Peyer's patch (tissue), 4 donors: ENCODE results near the gene SLC9A8. TPM values are rescaled to one million over a fixed set of nuclear protein-coding genes. Genes with fewer than 3 reads are reported as not detected.
A peak's percentile ranks its signal among the peaks of the same experiment; 100 is the strongest.

ENCODE experiments used
- DNase-seq, 3 donors: peaks; one replicate each; pipeline ENCODE4 v3.0.0-alpha.2; 2017 to 2019
- H3K27ac ChIP-seq, 4 donors: fragments of 200-600 bp; sonication (generic); one replicate each; pipeline ENCODE4 v1.5.1; 2016 to 2019
- H3K27me3 ChIP-seq, 2 donors: fragments of 200-600 bp; sonication (generic); one replicate each; pipeline ENCODE4 v1.5.1; 2019
- H3K36me3 ChIP-seq, 3 donors: fragments of 200-600 bp; sonication (generic); one replicate each; pipeline ENCODE4 v1.5.1; 2016 to 2019
- H3K4me1 ChIP-seq, 4 donors: fragments of 200-600 bp; sonication (generic); one replicate each; pipeline ENCODE4 v1.5.1; 2016 to 2019
- H3K4me3 ChIP-seq, 4 donors: fragments of 200-600 bp; sonication (generic); 1 replicate in 3 of 4; 2 replicates in 1 of 4; pipeline ENCODE4 v1.5.1; 2016 to 2019; ENCODE audit warnings: mild to moderate bottlenecking in 1 of 4
- H3K9me3 ChIP-seq, 4 donors: fragments of 200-600 bp; sonication (generic); one replicate each; pipeline ENCODE4 v1.5.1; 2016 to 2019; ENCODE audit warnings: mild to moderate bottlenecking in 1 of 4
- POLR2A ChIP-seq, 2 donors: fragments of 450-650 bp; IDR thresholded peaks; one replicate each; pipeline ENCODE4 v1.5.1; 2017; ENCODE audit warnings: antibody characterized with exemption in 2 of 2, mild to moderate bottlenecking in 2 of 2, moderate library complexity in 2 of 2
- total RNA-seq, 4 donors: library from RNA; depleted of rRNA; stranded (reverse); fragments of >200 nt; gene quantifications; one replicate each; pipeline ENCODE4 v1.1.0, GENCODE V29; 2016
- TF ChIP-seq, protein P1 (sequence below), 6 experiments: fragments of 450-650 bp in 4 of 6; fragments of 200-600 bp in 2 of 6; sonication (generic) in 1 of 6; IDR thresholded peaks; one replicate each; pipeline ENCODE4 v1.5.1; 2017 to 2019; ENCODE audit warnings: antibody characterized with exemption in 6 of 6, mild to moderate bottlenecking in 3 of 6, moderate library complexity in 1 of 6

SLC9A8 gene
- total RNA-seq, 4 donors from 2014 or later: 15.6 to 24.4 (median 19.8) TPM

DNA sequence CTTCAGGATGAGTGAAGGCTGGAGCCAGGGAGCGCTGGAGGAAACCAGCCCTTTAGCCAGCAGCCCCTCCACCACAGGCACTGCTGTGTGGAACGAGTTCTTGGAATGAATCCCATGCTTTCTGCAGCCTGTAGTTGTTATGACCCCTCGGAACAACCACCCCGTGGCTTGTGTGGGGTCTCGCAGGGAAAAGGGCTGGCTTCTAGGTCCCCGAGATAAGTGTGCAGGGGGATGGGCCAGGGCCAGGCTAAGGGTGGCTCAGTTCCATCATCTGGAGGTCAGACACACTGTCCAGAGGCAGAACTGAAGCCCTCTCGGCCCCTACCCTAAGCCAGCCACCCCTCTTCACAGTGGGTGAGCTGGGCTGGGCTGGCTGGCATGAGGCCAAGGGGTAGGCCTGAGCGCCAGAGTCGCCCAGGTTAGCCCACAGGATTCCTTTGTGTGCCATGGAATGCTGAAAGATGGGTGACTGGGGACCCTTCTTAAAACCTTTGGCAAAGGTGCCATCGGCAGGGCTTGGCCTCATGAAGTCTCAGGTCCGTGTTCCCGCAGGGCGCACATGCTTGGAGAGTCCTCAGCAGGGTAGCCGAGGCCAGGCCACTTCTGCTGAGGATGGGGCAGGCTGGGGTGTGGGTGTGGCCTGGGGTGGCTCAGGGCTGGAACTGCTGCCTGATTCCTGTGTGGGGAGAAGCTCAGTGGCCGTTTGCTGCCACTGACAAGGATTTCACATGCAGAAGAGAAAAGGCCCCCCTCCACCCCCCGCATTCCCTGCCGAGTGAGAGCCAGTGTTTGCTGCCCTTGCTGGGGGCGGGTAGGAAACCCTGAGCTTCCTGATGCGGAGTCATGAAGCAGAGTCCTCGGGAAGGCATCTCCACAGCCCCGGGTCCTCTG lies 78.1 kb downstream of the SLC9A8 start:
- no peak overlapping the region for H3K27ac ChIP-seq
- DNase-seq: peak in 1 of 3 donors; percentile 44
- no peak overlapping the region for H3K4me3 ChIP-seq
- H3K4me1 ChIP-seq: peaks cover 0 to 46% (median 0%) of the 10 kb centered on the region in 4 donors
- TF ChIP-seq, protein P1, sequence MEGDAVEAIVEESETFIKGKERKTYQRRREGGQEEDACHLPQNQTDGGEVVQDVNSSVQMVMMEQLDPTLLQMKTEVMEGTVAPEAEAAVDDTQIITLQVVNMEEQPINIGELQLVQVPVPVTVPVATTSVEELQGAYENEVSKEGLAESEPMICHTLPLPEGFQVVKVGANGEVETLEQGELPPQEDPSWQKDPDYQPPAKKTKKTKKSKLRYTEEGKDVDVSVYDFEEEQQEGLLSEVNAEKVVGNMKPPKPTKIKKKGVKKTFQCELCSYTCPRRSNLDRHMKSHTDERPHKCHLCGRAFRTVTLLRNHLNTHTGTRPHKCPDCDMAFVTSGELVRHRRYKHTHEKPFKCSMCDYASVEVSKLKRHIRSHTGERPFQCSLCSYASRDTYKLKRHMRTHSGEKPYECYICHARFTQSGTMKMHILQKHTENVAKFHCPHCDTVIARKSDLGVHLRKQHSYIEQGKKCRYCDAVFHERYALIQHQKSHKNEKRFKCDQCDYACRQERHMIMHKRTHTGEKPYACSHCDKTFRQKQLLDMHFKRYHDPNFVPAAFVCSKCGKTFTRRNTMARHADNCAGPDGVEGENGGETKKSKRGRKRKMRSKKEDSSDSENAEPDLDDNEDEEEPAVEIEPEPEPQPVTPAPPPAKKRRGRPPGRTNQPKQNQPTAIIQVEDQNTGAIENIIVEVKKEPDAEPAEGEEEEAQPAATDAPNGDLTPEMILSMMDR (IDR thresholded peaks at IDR 0.05): no peak
- no peak for TF ChIP-seq POLR2A (IDR thresholded peaks at IDR 0.05)
- peaks cover 0 to 27% (median 0%) of the 10 kb centered on the region in 3 donors for H3K36me3 ChIP-seq
- no peaks in the 10 kb centered on the region for H3K9me3 ChIP-seq
- no peaks in the 10 kb centered on the region for H3K27me3 ChIP-seq

DNA sequence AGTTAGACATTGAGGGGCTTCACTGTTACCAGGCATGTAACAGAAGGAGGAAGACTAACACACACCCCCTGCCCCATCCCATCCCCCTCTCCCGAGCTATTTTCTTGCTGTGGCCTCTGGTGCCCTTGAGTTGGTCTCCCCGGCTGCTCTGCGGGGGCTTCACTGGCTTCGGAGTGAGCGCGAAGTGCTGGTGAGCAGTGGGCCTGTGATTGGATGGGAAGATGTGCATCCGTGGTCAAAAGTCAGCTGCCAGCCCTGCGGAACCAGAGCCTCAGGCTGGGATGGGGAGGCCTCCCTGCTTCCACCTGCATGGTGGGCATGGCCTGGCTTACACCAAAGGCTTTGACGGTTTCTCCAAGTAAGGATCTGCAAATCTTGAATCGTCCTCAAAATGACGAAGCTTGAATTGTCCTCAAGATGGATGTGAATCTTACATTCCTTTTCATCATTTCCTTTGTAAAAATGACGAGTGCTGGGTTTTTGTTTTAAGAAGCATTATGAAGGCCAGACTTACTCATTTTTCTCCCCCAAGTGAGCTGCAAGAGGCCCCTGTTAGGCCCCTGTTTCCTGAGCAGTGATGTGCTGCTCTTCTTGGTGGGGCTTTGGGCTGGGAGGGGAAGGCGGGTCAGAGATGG lies 79.0 kb downstream of the SLC9A8 start:
- TF ChIP-seq, protein P1 (IDR thresholded peaks at IDR 0.05): no peak
- no peak for TF ChIP-seq POLR2A (IDR thresholded peaks at IDR 0.05)
- no peaks in the 10 kb centered on the region for H3K27me3 ChIP-seq
- H3K9me3 ChIP-seq: no peaks in the 10 kb centered on the region
- peaks cover 0 to 46% (median 0%) of the 10 kb centered on the region in 4 donors for H3K4me1 ChIP-seq
- no peak overlapping the region for H3K27ac ChIP-seq
- DNase-seq: peak in 1 of 3 donors; percentile 32
- H3K36me3 ChIP-seq: peaks cover 0 to 18% (median 0%) of the 10 kb centered on the region in 3 donors
- H3K4me3 ChIP-seq: no peak overlapping the region

DNA sequence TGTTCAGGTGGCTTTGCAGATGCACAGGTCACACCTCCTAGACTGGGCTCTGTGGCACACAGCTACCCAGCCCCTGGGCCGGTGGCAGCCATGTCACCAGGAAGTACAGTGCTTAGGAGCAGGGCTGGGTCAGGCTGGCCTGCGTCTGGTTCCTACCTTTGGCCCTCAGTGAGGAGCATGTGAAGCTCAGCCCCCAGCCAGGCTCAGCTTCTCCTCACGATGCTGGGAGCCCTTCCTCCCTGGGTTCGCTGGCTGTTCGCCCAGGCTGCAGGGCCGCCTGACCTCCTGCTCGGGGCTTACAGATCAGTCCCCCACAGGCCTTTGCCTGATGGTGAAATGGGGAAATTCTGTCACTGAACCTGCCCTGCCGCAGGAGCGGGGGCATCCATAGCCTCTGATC lies 79.6 kb downstream of the SLC9A8 start:
- no peak for TF ChIP-seq POLR2A (IDR thresholded peaks at IDR 0.05)
- TF ChIP-seq, protein P1 (IDR thresholded peaks at IDR 0.05): no peak
- DNase-seq: no peak
- Histone ChIP-seq H3K36me3 (peaks cover 0 to 15% (median 0%) of the 10 kb centered on the region in 3 donors), H3K4me3 (no peak overlapping the region), H3K27me3 (no peaks in the 10 kb centered on the region), H3K4me1 (peaks cover 0 to 46% (median 0%) of the 10 kb centered on the region in 4 donors), H3K27ac (no peak overlapping the region), H3K9me3 (no peaks in the 10 kb centered on the region)

DNA sequence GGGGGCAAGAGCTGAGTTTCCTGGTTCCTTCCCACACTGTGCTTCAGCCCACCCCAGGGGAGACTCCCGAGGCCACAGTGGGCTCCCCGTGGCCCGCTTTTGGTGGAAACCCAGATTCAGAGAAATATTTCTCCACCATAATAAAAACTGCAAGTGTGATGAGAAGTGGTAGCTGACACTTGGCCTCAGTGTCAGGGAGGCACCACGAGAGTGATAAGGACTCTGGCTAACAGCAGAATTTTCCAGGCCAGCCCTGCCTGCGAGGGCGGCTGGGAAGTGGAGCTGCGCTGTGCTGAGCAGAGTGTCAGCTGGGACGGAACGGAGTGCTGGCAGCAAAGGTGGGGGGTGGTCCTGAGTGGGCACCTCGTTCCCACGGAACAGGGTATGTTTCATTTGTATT lies 80.2 kb downstream of the SLC9A8 start:
- peaks cover 0 to 46% (median 0%) of the 10 kb centered on the region in 4 donors for H3K4me1 ChIP-seq
- H3K9me3 ChIP-seq: no peaks in the 10 kb centered on the region
- TF ChIP-seq, protein P1 (IDR thresholded peaks at IDR 0.05): no peak
- no peak for TF ChIP-seq POLR2A (IDR thresholded peaks at IDR 0.05)
- no peak for DNase-seq
- no peak overlapping the region for H3K4me3 ChIP-seq
- H3K27ac ChIP-seq: no peak overlapping the region
- H3K27me3 ChIP-seq: no peaks in the 10 kb centered on the region
- H3K36me3 ChIP-seq: peaks cover 0 to 11% (median 0%) of the 10 kb centered on the region in 3 donors

DNA sequence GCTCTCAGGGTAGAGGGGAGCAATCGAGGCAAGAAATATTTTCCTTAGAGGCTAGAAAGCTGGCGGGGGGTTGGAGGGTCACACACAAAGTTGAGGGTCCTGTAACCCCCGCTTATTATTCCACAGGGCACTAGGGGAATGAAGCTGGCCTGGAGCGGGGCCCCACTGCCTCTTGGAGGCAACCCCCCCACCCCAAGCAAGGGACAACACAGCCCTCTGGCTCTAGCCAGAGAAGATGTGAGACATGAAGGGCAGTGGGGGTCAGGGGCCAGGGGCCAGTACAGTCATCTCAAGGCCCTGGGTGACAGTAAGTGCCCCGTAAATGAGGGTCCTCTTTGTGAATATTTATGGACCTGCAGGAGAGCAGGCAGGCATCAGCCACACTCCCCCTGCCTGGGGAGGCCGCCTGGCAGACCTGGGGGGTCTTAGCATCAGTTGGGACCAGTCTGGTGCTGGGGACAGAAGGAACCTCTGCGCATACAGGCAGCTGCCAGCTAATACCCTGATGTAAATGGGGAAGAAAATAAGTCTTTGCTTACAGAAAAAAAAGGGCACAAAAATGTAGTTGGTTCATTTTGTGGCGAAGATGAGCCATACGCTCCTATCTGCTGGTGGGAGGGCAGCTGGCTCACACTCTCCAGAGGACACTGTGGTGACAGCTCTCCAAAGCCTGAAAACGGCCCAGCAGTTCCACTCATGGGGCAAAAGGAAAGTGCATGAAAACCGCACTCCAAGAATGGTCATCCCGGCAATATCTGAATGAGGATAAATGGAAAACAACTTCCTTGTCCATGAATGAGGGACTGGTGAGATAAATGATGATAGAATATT lies 80.8 kb downstream of the SLC9A8 start:
- Histone ChIP-seq H3K36me3 (peaks cover 0 to 7% (median 0%) of the 10 kb centered on the region in 3 donors), H3K27me3 (no peaks in the 10 kb centered on the region), H3K27ac (peak overlapping the region in 1 of 4 donors; percentile 22), H3K4me3 (no peak overlapping the region), H3K4me1 (peaks cover 0 to 41% (median 0%) of the 10 kb centered on the region in 4 donors), H3K9me3 (no peaks in the 10 kb centered on the region)
- TF ChIP-seq POLR2A (IDR thresholded peaks at IDR 0.05): no peak
- TF ChIP-seq, protein P1 (IDR thresholded peaks at IDR 0.05): no peak
- no peak for DNase-seq
